Kidney epithelial cell (primary cell): Measurements from ENCODE around the gene NASP. TPM values are rescaled to one million over a fixed set of nuclear protein-coding genes. Genes with fewer than 3 reads are reported as not detected.

Source experiments
- DNase-seq: peaks from one replicate; pipeline ENCODE4 v3.0.0-alpha.2; 2010; ENCODE audit warnings: low read depth
- H3K27me3 ChIP-seq: 2 replicates; pipeline ENCODE4 v1.6.0; 2011; ENCODE audit warnings: low read length; ENCODE audit not compliant: control insufficient read depth, insufficient read depth
- H3K36me3 ChIP-seq: 2 replicates; pipeline ENCODE4 v1.5.1; 2011; ENCODE audit warnings: low read length; ENCODE audit not compliant: control insufficient read depth, insufficient read depth
- H3K4me3 ChIP-seq: 2 replicates; pipeline ENCODE4 v1.5.1; 2011; ENCODE audit warnings: low read depth, mild to moderate bottlenecking, control low read depth, low read length
- CTCF ChIP-seq: IDR thresholded peaks from 2 replicates; pipeline ENCODE4 v1.5.1; 2011; ENCODE audit warnings: mild to moderate bottlenecking, moderate library complexity, low read length, control low read depth, inconsistent platforms; ENCODE audit not compliant: insufficient read depth, poor library complexity, severe bottlenecking
- total RNA-seq: library from RNA; depleted of rRNA; stranded (reverse); fragments of >200 nt; gene quantifications from 2 replicates; pipeline ENCODE4 v1.2.3, GENCODE V29; 2015

Gene NASP
- total RNA-seq, 1 donor from 2014 or later: 45.3 TPM

GRCh38 chr1:45551684-45552083 lies 32.2 kb upstream of the NASP start:
- Histone ChIP-seq H3K36me3 (peaks cover 1% of the 10 kb centered on the region), H3K27me3 (no peaks in the 10 kb centered on the region), H3K4me3 (peak overlapping the region; percentile 56)
- TF ChIP-seq CTCF: no peak
- DNase-seq: no peak

GRCh38 chr1:45552331-45552730 lies 31.5 kb upstream of the NASP start:
- Histone ChIP-seq H3K4me3 (no peak overlapping the region), H3K36me3 (peaks cover 1% of the 10 kb centered on the region), H3K27me3 (no peaks in the 10 kb centered on the region)
- no peak for TF ChIP-seq CTCF
- no peak for DNase-seq

- no peak for TF ChIP-seq CTCF
- H3K27me3 ChIP-seq: no peaks in the 10 kb centered on the region
- H3K4me3 ChIP-seq: no peak overlapping the region
- peaks cover 1% of the 10 kb centered on the region for H3K36me3 ChIP-seq
- DNase-seq: no peak
These were observed 29.6 kb upstream of the NASP start for GRCh38 chr1:45554198-45554597.

- no peak for DNase-seq
- no peak for TF ChIP-seq CTCF
- Histone ChIP-seq H3K4me3 (no peak overlapping the region), H3K36me3 (peaks cover 1% of the 10 kb centered on the region), H3K27me3 (no peaks in the 10 kb centered on the region)
These were observed 26.4 kb upstream of the NASP start for GRCh38 chr1:45557422-45557944.

- Histone ChIP-seq H3K27me3 (no peaks in the 10 kb centered on the region), H3K36me3 (no peaks in the 10 kb centered on the region), H3K4me3 (no peak overlapping the region)
- DNase-seq: no peak
- no peak for TF ChIP-seq CTCF
These were observed 20.0 kb upstream of the NASP start for GRCh38 chr1:45563843-45564242.

GRCh38 chr1:45566722-45567121 lies 17.1 kb upstream of the NASP start:
- TF ChIP-seq CTCF: no peak
- Histone ChIP-seq H3K4me3 (no peak overlapping the region), H3K36me3 (peaks cover 2% of the 10 kb centered on the region), H3K27me3 (no peaks in the 10 kb centered on the region)
- DNase-seq: no peak
